ENCODE measurements around the gene REG1B. TPM values are rescaled to one million over a fixed set of nuclear protein-coding genes. Genes with fewer than 3 reads are reported as not detected.

Gene REG1B
- total RNA-seq, 1 donor from 2014 or later: not detected

- Mint-ChIP-seq H3K36me3 (ENCODE audit: low read depth) (no peaks in the 10 kb centered on the region), H3K4me3 (ENCODE audit: unreplicated experiment) (no peak overlapping the region), H3K27me3 (ENCODE audit: low read depth) (peaks cover 2% of the 10 kb centered on the region), H3K27ac (ENCODE audit: unreplicated experiment) (no peak overlapping the region), H3K9me3 (ENCODE audit: low read depth) (no peaks in the 10 kb centered on the region), H3K4me1 (ENCODE audit: low read depth) (no peaks in the 10 kb centered on the region)
- DNase-seq (ENCODE audit: low spot score): no peak
- TF ChIP-seq CTCF (IDR thresholded peaks at IDR 0.05): no peak
Observed at GRCh38 chr2:79085382-79085781, 2.4 kb downstream of the REG1B start.

- no peak overlapping the region for H3K27ac Mint-ChIP-seq (ENCODE audit: unreplicated experiment)
- H3K36me3 Mint-ChIP-seq (ENCODE audit: low read depth): no peaks in the 10 kb centered on the region
- H3K27me3 Mint-ChIP-seq (ENCODE audit: low read depth): peaks cover 2% of the 10 kb centered on the region
- no peak for DNase-seq (ENCODE audit: low spot score)
- no peak for TF ChIP-seq CTCF (IDR thresholded peaks at IDR 0.05)
- H3K9me3 Mint-ChIP-seq (ENCODE audit: low read depth): no peaks in the 10 kb centered on the region
- no peaks in the 10 kb centered on the region for H3K4me1 Mint-ChIP-seq (ENCODE audit: low read depth)
- no peak overlapping the region for H3K4me3 Mint-ChIP-seq (ENCODE audit: unreplicated experiment)
Observed at GRCh38 chr2:79084495-79085135, 3.2 kb downstream of the REG1B start.

GRCh38 chr2:79083597-79084251 lies 4.1 kb downstream of the REG1B start:
- no peak overlapping the region for H3K4me3 Mint-ChIP-seq (ENCODE audit: unreplicated experiment)
- H3K27me3 Mint-ChIP-seq (ENCODE audit: low read depth): peaks cover 2% of the 10 kb centered on the region
- no peak for TF ChIP-seq CTCF (IDR thresholded peaks at IDR 0.05)
- no peaks in the 10 kb centered on the region for H3K4me1 Mint-ChIP-seq (ENCODE audit: low read depth)
- no peak overlapping the region for H3K27ac Mint-ChIP-seq (ENCODE audit: unreplicated experiment)
- H3K9me3 Mint-ChIP-seq (ENCODE audit: low read depth): no peaks in the 10 kb centered on the region
- H3K36me3 Mint-ChIP-seq (ENCODE audit: low read depth): no peaks in the 10 kb centered on the region
- DNase-seq (ENCODE audit: low spot score): no peak

- H3K4me1 Mint-ChIP-seq (ENCODE audit: low read depth): no peaks in the 10 kb centered on the region
- no peak overlapping the region for H3K4me3 Mint-ChIP-seq (ENCODE audit: unreplicated experiment)
- no peaks in the 10 kb centered on the region for H3K9me3 Mint-ChIP-seq (ENCODE audit: low read depth)
- no peaks in the 10 kb centered on the region for H3K36me3 Mint-ChIP-seq (ENCODE audit: low read depth)
- H3K27ac Mint-ChIP-seq (ENCODE audit: unreplicated experiment): no peak overlapping the region
- H3K27me3 Mint-ChIP-seq (ENCODE audit: low read depth): peaks cover 4% of the 10 kb centered on the region
- DNase-seq (ENCODE audit: low spot score): no peak
- TF ChIP-seq CTCF (IDR thresholded peaks at IDR 0.05): no peak
Observed at GRCh38 chr2:79082987-79083386, 4.8 kb downstream of the REG1B start.

- TF ChIP-seq CTCF (IDR thresholded peaks at IDR 0.05): no peak
- no peaks in the 10 kb centered on the region for H3K4me1 Mint-ChIP-seq (ENCODE audit: low read depth)
- H3K27ac Mint-ChIP-seq (ENCODE audit: unreplicated experiment): no peak overlapping the region
- peaks cover 5% of the 10 kb centered on the region for H3K27me3 Mint-ChIP-seq (ENCODE audit: low read depth)
- no peaks in the 10 kb centered on the region for H3K36me3 Mint-ChIP-seq (ENCODE audit: low read depth)
- DNase-seq (ENCODE audit: low spot score): no peak
- peaks cover 10% of the 10 kb centered on the region for H3K9me3 Mint-ChIP-seq (ENCODE audit: low read depth)
- no peak overlapping the region for H3K4me3 Mint-ChIP-seq (ENCODE audit: unreplicated experiment)
Observed at GRCh38 chr2:79071078-79071477, 16.7 kb downstream of the REG1B start.

Data from chondrocyte (in vitro differentiated cells).